Colonic mucosa (tissue), 4 donors: ENCODE results near the gene C2orf76. TPM values are rescaled to one million over a fixed set of nuclear protein-coding genes. Genes with fewer than 3 reads are reported as not detected.

Experiments
- DNase-seq: peaks from one replicate; pipeline ENCODE4 v3.0.0-alpha.2; 2020
- H3K27ac ChIP-seq: fragments of 200-600 bp; one replicate; pipeline ENCODE4 v1.8.0; 2021
- H3K27me3 ChIP-seq: fragments of 200-600 bp; one replicate; pipeline ENCODE4 v1.8.0; 2021
- H3K36me3 ChIP-seq: fragments of 200-600 bp; one replicate; pipeline ENCODE4 v1.8.0; 2021
- H3K4me1 ChIP-seq: fragments of 200-600 bp; one replicate; pipeline ENCODE4 v1.8.0; 2021; ENCODE audit warnings: mild to moderate bottlenecking
- H3K4me3 ChIP-seq: fragments of 200-600 bp; one replicate; pipeline ENCODE4 v1.8.0; 2021
- H3K9ac ChIP-seq, 2 donors: one replicate each; pipeline ENCODE4 v1.7.0; 2013; ENCODE audit warnings: control low read depth in 2 of 2, low read depth in 2 of 2, low read length in 2 of 2
- H3K9me3 ChIP-seq: fragments of 200-600 bp; one replicate; pipeline ENCODE4 v1.8.0; 2021
- intact Hi-C: fragments of 100-400 bp; cut with DNase I; formaldehyde crosslinking; loops from one replicate; pipeline ENCODE4 v1.14.1; 2022
- total RNA-seq, 2 donors: library from RNA; stranded (reverse); fragmentation: NEBNext Ultra II Directional in 1 of 2; extraction: Animal tissue kit (Norgen Biotek cat#: 25700) in 1 of 2; gene quantifications; one replicate each; pipeline ENCODE4 v1.2.1, GENCODE V29; 2021
- TF ChIP-seq, protein P1 (sequence below): fragments of 200-600 bp; IDR thresholded peaks from one replicate; pipeline ENCODE4 v1.8.0; 2022; ENCODE audit warnings: antibody characterized with exemption, mild to moderate bottlenecking
- donor health status: healthy.
- donor health status: DM: no; HTN: no; CAD: no.
- donor health status: DM: no; HTN: no; CAD: no.

The C2orf76 gene
- total RNA-seq, 2 donors from 2014 or later, result 4.7 to 6.6 TPM

DNA sequence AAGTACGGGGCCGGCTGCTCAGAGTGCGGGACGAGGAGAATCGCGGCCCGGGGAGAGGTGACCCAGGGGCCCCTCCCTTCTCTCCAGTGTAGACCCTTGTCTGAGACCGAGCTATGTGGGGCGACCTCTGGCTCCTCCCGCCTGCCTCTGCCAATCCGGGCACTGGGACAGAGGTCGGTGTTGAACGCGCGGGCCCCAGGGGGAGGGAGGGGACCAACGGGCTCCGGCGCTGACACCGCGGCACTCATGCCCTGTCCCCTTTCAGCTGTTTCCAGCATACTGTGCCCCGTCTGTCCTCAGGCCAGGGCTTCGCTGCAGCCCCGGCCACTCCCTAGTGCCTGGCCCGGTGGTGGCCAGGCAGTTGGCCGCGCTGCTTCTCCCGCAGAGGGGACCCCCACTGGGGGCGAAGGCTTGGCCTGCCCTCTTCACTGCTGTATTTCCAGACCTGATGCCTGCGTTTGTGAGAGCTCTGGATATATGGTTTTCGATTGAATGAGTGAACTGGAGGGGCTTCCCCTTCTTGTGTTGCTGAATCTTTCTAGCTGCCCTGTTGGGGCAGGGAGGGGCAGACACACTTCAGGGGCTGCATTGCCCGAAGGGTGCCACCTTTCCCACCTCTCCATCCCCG, 952 bp upstream of the C2orf76 start:
- H3K9ac ChIP-seq, result peak overlapping the region; percentile 91 to 94
- peak; percentile 84 for DNase-seq
- H3K4me3 ChIP-seq, result peak overlapping the region; percentile 72
- intact Hi-C loops, result loop anchor here (10.0 kb wide), 1 partner anchor 53 kb away; no protein-coding TSS in a partner anchor
- peak overlapping the region; percentile 95 for H3K27ac ChIP-seq
- TF ChIP-seq, protein P1, sequence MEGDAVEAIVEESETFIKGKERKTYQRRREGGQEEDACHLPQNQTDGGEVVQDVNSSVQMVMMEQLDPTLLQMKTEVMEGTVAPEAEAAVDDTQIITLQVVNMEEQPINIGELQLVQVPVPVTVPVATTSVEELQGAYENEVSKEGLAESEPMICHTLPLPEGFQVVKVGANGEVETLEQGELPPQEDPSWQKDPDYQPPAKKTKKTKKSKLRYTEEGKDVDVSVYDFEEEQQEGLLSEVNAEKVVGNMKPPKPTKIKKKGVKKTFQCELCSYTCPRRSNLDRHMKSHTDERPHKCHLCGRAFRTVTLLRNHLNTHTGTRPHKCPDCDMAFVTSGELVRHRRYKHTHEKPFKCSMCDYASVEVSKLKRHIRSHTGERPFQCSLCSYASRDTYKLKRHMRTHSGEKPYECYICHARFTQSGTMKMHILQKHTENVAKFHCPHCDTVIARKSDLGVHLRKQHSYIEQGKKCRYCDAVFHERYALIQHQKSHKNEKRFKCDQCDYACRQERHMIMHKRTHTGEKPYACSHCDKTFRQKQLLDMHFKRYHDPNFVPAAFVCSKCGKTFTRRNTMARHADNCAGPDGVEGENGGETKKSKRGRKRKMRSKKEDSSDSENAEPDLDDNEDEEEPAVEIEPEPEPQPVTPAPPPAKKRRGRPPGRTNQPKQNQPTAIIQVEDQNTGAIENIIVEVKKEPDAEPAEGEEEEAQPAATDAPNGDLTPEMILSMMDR, result no peak
- peaks cover 26% of the 10 kb centered on the region for H3K36me3 ChIP-seq
- H3K27me3 ChIP-seq, result no peaks in the 10 kb centered on the region
- no peaks in the 10 kb centered on the region for H3K4me1 ChIP-seq
- H3K9me3 ChIP-seq, result no peaks in the 10 kb centered on the region

DNA sequence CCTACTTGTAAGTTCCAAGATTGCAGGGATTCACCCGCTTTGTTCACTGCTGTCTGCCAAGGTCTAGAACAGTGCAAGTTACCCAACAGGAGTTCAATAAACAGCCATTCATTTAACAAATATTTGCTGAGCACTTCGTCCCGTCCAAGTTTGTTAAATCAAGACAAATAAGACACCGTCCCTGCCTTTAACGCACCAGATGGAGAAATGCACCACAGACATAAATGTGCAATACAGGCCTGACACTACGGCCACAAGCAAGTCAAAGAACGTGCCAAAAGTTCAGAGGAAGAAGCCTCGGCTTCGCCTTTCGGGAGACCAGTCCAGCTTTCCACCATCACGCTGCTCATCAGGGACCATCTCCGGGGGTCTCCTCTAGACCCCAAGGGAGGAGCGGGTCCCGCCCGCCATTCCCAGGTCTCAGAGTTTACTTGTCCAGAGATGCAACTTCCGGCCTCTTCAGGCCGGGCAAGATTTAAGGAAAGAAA, 429 bp downstream of the C2orf76 start:
- intact Hi-C loops, result loop anchor here (10.0 kb wide), 1 partner anchor 51 kb away; no protein-coding TSS in a partner anchor
- peak; percentile 51 for DNase-seq
- Histone ChIP-seq H3K4me1 (no peaks in the 10 kb centered on the region), H3K4me3 (peak overlapping the region; percentile 72), H3K9me3 (no peaks in the 10 kb centered on the region), H3K9ac (peak overlapping the region; percentile 72 to 94), H3K36me3 (peaks cover 14% of the 10 kb centered on the region), H3K27ac (peak overlapping the region; percentile 95), H3K27me3 (no peaks in the 10 kb centered on the region)
- TF ChIP-seq, protein P1, result no peak

DNA sequence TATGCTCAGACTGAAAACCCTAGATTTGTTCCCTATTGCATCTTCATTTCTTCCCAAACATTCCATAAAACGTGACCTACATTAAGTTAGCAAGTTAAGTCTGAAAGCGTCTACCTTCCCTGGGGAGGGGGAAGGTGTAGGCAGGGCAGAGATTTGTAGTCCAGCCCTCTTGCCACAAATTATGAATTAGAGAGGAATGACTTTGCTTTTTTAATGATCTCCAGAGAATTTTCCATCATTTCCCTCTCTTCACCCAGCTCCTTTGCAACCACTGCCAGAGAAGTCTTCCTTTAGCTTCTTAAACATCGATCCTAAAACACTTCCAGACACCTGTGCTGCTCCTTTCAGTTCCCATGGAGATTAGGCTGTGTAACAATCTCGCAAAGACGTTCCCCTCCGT, 1.2 kb downstream of the C2orf76 start:
- Histone ChIP-seq H3K9me3 (no peaks in the 10 kb centered on the region), H3K27ac (peak overlapping the region; percentile 95), H3K4me1 (no peaks in the 10 kb centered on the region), H3K27me3 (no peaks in the 10 kb centered on the region), H3K4me3 (peak overlapping the region; percentile 72), H3K9ac (peak overlapping the region in 1 of 2 donors; percentile 94), H3K36me3 (peaks cover 7% of the 10 kb centered on the region)
- intact Hi-C loops, result loop anchor here (10.0 kb wide), 1 partner anchor 51 kb away; no protein-coding TSS in a partner anchor
- TF ChIP-seq, protein P1, result no peak
- no peak for DNase-seq

DNA sequence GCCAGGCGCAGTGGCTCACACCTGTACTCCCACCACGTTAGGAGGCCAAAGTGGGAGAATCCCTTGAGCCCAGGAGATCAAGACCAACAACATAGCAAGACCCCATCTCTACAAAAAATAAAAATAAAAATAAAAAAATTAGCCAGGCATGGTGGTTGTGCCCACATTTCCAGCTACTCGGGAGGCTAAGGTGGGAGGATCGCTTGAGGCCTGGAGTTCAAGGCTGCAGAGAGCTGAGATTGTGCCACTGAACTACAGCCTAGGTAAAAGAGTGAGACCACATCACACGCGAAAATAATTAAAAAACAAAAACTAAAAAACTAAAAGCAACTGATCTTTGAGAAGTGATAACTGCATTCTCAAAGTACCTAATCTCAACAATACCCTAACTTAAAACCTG, 1.8 kb downstream of the C2orf76 start:
- Histone ChIP-seq H3K27ac (no peak overlapping the region), H3K4me1 (no peaks in the 10 kb centered on the region), H3K9me3 (no peaks in the 10 kb centered on the region), H3K4me3 (no peak overlapping the region), H3K9ac (no peak overlapping the region), H3K27me3 (no peaks in the 10 kb centered on the region), H3K36me3 (peaks cover 5% of the 10 kb centered on the region)
- TF ChIP-seq, protein P1, result no peak
- intact Hi-C loops, result loop anchor here (10.0 kb wide), 1 partner anchor 50 kb away; no protein-coding TSS in a partner anchor
- no peak for DNase-seq

DNA sequence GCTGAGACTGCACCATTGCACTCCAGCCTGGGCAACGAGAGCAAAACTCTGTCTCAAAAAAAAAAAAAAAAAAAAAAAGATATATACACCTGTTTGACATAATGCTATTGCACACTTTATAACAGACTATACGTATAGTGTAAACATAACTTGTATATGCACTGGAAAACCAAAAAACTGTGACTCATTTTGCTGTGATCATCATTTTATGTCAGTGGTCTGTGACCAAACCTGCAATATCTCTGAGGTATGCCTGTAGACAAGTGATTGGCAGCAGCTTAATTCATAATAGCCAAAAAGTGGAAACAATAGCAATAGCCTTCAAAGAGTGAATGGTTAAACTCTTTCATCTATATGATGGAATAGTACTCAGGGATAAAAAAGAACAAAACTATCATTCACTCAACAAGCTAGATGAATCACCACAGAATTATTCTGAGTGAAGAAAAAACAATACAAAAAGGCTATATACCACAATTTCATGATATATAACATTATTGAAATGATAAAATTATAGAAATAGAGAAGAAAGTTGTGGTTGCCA, 6.1 kb downstream of the C2orf76 start:
- Histone ChIP-seq H3K27ac (no peak overlapping the region), H3K27me3 (no peaks in the 10 kb centered on the region), H3K36me3 (no peaks in the 10 kb centered on the region), H3K9me3 (no peaks in the 10 kb centered on the region), H3K4me1 (no peaks in the 10 kb centered on the region), H3K9ac (no peak overlapping the region), H3K4me3 (no peak overlapping the region)
- TF ChIP-seq, protein P1, result no peak
- intact Hi-C loops, result loop anchor here (10.0 kb wide), 1 partner anchor 46 kb away; no protein-coding TSS in a partner anchor
- DNase-seq, result no peak
